OCI-LY1 (cell line): ENCODE results near the gene ESR2.

Experiments used
- H2AFZ ChIP-seq: fragments of 200-600 bp; sonication (generic), shearing (Covaris generic); 2 replicates; pipeline ENCODE4 v1.6.0; 2014; ENCODE audit warnings: antibody characterized with exemption, mild to moderate bottlenecking, low read length
- H3F3A ChIP-seq: fragments of 200-600 bp; sonication (generic), shearing (Covaris generic); 2 replicates; pipeline ENCODE4 v1.6.0; 2014; ENCODE audit warnings: mild to moderate bottlenecking, antibody characterized with exemption, low read length, moderate library complexity; ENCODE audit not compliant: insufficient read depth
- H3K27ac ChIP-seq: fragments of 200-600 bp; sonication (generic); 2 replicates; pipeline ENCODE4 v1.5.1; 2014; ENCODE audit warnings: low read length, mixed run types, mild to moderate bottlenecking, low read depth; ENCODE audit not compliant: poor library complexity, severe bottlenecking
- H3K27me3 ChIP-seq: fragments of 200-600 bp; sonication (generic); 2 replicates; pipeline ENCODE4 v1.6.0; 2014; ENCODE audit warnings: antibody characterized with exemption, mild to moderate bottlenecking, low read length, moderate library complexity; ENCODE audit not compliant: insufficient read depth
- H3K36me3 ChIP-seq: fragments of 200-600 bp; sonication (generic); 2 replicates; pipeline ENCODE4 v1.6.1; 2014; ENCODE audit warnings: mild to moderate bottlenecking, antibody characterized with exemption, low read length, moderate library complexity, mixed read lengths; ENCODE audit not compliant: insufficient read depth
- H3K4me1 ChIP-seq: fragments of 200-600 bp; sonication (generic); 2 replicates; pipeline ENCODE4 v1.5.1; 2014; ENCODE audit warnings: mild to moderate bottlenecking, low read length, moderate library complexity; ENCODE audit not compliant: insufficient read depth, severe bottlenecking
- H3K4me2 ChIP-seq: fragments of 200-600 bp; sonication (generic), shearing (Covaris generic); 2 replicates; pipeline ENCODE4 v1.6.1; 2014; ENCODE audit warnings: low read length
- H3K4me3 ChIP-seq: fragments of 200-600 bp; sonication (generic); 2 replicates; pipeline ENCODE4 v1.5.1; 2014; ENCODE audit warnings: low read length, low read depth, mild to moderate bottlenecking, mixed read lengths; ENCODE audit not compliant: poor library complexity, severe bottlenecking
- H3K79me2 ChIP-seq: fragments of 200-600 bp; shearing (Covaris generic); 2 replicates; pipeline ENCODE4 v1.6.1; 2016; ENCODE audit warnings: mixed run types, low read length, mixed read lengths; ENCODE audit not compliant: insufficient read depth
- H3K9ac ChIP-seq: fragments of 200-600 bp; sonication (generic), shearing (Covaris generic); 2 replicates; pipeline ENCODE4 v1.6.1; 2014; ENCODE audit warnings: mild to moderate bottlenecking, low read length, mixed read lengths
- H3K9me2 ChIP-seq: fragments of 200-600 bp; sonication (generic), shearing (Covaris generic); 2 replicates; pipeline ENCODE4 v1.6.1; 2014; ENCODE audit warnings: low read depth, mild to moderate bottlenecking, low read length, mixed read lengths
- H3K9me3 ChIP-seq: fragments of 200-600 bp; shearing (Covaris generic); 2 replicates; pipeline ENCODE4 v1.6.1; 2014; ENCODE audit warnings: low read length, mixed read lengths
- H4K20me1 ChIP-seq: fragments of 200-600 bp; sonication (generic), shearing (Covaris generic); 2 replicates; pipeline ENCODE4 v1.6.0; 2016; ENCODE audit warnings: mild to moderate bottlenecking, low read length; ENCODE audit not compliant: insufficient read depth
- EZH2 ChIP-seq: fragments of 200-600 bp; sonication (generic), shearing (Covaris generic); IDR thresholded peaks from 2 replicates; pipeline ENCODE4 v1.8.0; 2017; ENCODE audit warnings: borderline replicate concordance, mixed run types, mild to moderate bottlenecking, antibody characterized with exemption, low read length, moderate library complexity, mixed read lengths
- TF ChIP-seq, protein P1 (sequence below): fragments of 200-600 bp; sonication (generic), shearing (Covaris generic); IDR thresholded peaks from 2 replicates; pipeline ENCODE4 v1.5.1; 2017; ENCODE audit warnings: mild to moderate bottlenecking, antibody characterized with exemption, low read length, moderate library complexity, mixed read lengths

Gene ESR2

GRCh38 chr14:64069634-64070359 is 224.4 kb downstream of the ESR2 start:
- H3K79me2 ChIP-seq: no peaks in the 10 kb centered on the region
- H3K9ac ChIP-seq: no peak overlapping the region
- peaks cover 93% of the 10 kb centered on the region for H3K36me3 ChIP-seq
- H3K9me3 ChIP-seq: no peaks in the 10 kb centered on the region
- H3F3A ChIP-seq: no peaks in the 10 kb centered on the region
- no peak overlapping the region for H3K4me2 ChIP-seq
- no peaks in the 10 kb centered on the region for H4K20me1 ChIP-seq
- no peaks in the 10 kb centered on the region for H3K4me1 ChIP-seq
- no peak overlapping the region for H2AFZ ChIP-seq
- H3K27ac ChIP-seq: no peak overlapping the region
- TF ChIP-seq, protein P1, sequence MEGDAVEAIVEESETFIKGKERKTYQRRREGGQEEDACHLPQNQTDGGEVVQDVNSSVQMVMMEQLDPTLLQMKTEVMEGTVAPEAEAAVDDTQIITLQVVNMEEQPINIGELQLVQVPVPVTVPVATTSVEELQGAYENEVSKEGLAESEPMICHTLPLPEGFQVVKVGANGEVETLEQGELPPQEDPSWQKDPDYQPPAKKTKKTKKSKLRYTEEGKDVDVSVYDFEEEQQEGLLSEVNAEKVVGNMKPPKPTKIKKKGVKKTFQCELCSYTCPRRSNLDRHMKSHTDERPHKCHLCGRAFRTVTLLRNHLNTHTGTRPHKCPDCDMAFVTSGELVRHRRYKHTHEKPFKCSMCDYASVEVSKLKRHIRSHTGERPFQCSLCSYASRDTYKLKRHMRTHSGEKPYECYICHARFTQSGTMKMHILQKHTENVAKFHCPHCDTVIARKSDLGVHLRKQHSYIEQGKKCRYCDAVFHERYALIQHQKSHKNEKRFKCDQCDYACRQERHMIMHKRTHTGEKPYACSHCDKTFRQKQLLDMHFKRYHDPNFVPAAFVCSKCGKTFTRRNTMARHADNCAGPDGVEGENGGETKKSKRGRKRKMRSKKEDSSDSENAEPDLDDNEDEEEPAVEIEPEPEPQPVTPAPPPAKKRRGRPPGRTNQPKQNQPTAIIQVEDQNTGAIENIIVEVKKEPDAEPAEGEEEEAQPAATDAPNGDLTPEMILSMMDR: no peak
- no peak for TF ChIP-seq EZH2
- no peaks in the 10 kb centered on the region for H3K9me2 ChIP-seq
- H3K27me3 ChIP-seq: no peaks in the 10 kb centered on the region
- no peak overlapping the region for H3K4me3 ChIP-seq

DNA sequence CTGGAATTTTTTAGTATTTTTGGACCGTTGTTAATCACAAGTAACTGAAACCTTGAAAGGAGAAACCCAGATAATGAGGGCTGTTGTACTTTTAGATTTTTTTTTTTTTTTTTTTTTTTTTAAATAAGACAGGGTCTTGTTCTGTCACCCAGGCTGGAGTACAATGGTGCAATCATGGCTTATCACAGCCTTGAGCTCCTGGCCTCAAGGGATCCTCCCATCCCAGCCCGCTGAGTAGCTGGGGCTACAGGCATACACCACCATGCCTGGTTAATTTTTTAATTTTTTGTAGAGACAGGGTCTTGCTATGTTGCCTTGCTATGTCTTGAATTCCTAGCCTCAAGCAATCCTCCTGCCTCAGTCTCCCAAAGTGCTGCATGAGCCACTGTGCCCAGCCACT is 229.7 kb downstream of the ESR2 start:
- Histone ChIP-seq H3K79me2 (no peaks in the 10 kb centered on the region), H3K4me1 (no peaks in the 10 kb centered on the region), H3F3A (no peaks in the 10 kb centered on the region), H3K9ac (no peak overlapping the region), H3K27ac (no peak overlapping the region), H3K4me2 (no peak overlapping the region), H3K9me2 (no peaks in the 10 kb centered on the region), H4K20me1 (no peaks in the 10 kb centered on the region), H3K4me3 (no peak overlapping the region), H3K27me3 (no peaks in the 10 kb centered on the region), H3K9me3 (no peaks in the 10 kb centered on the region), H3K36me3 (peaks cover 62% of the 10 kb centered on the region), H2AFZ (no peak overlapping the region)
- no peak for TF ChIP-seq EZH2
- TF ChIP-seq, protein P1: no peak

GRCh38 chr14:64062381-64063115 is 231.6 kb downstream of the ESR2 start:
- no peak overlapping the region for H3K9ac ChIP-seq
- no peak overlapping the region for H2AFZ ChIP-seq
- H3K9me3 ChIP-seq: no peaks in the 10 kb centered on the region
- no peak overlapping the region for H3K4me2 ChIP-seq
- H3K4me3 ChIP-seq: no peak overlapping the region
- H3K9me2 ChIP-seq: no peaks in the 10 kb centered on the region
- H3K4me1 ChIP-seq: no peaks in the 10 kb centered on the region
- H3K27ac ChIP-seq: no peak overlapping the region
- no peaks in the 10 kb centered on the region for H3K27me3 ChIP-seq
- peaks cover 54% of the 10 kb centered on the region for H3K36me3 ChIP-seq
- no peaks in the 10 kb centered on the region for H3F3A ChIP-seq
- no peaks in the 10 kb centered on the region for H3K79me2 ChIP-seq
- no peak for TF ChIP-seq EZH2
- TF ChIP-seq, protein P1: no peak
- H4K20me1 ChIP-seq: no peaks in the 10 kb centered on the region
